RWPE2 (cell line): ENCODE data around the gene SCARB1.
A peak's percentile ranks its signal among the peaks of the same experiment; 100 is the strongest.

Experiments used
- ATAC-seq: fragments of 200-7000 bp; cut with Tn5 transposase; 3 replicates; pipeline ENCODE4 v1.9.1; 2021; ENCODE audit warnings: low read depth
- DNase-seq: peaks from one replicate; pipeline ENCODE4 v3.0.0-alpha.2; 2020; ENCODE audit warnings: low spot score
- H3K27ac ChIP-seq: fragments of 450-650 bp; 2 replicates; pipeline ENCODE4 v1.5.1; 2017; ENCODE audit warnings: mild to moderate bottlenecking; ENCODE audit not compliant: poor library complexity, severe bottlenecking
- H3K27me3 ChIP-seq: fragments of 250-450 bp; sonication (Bioruptor Pico); 2 replicates; pipeline ENCODE4 v1.5.1; 2021; ENCODE audit warnings: mild to moderate bottlenecking, moderate library complexity; ENCODE audit not compliant: insufficient read depth, poor library complexity, severe bottlenecking
- H3K36me3 ChIP-seq: fragments of 250-450 bp; sonication (Bioruptor Pico); 2 replicates; pipeline ENCODE4 v1.5.1; 2020; ENCODE audit warnings: low read depth, mild to moderate bottlenecking, moderate library complexity
- H3K4me1 ChIP-seq: fragments of 250-450 bp; sonication (Bioruptor Pico); 2 replicates; pipeline ENCODE4 v1.5.1; 2021; ENCODE audit warnings: mild to moderate bottlenecking, moderate library complexity; ENCODE audit not compliant: insufficient read depth, poor library complexity, severe bottlenecking
- H3K4me3 ChIP-seq: fragments of 250-450 bp; sonication (Bioruptor Pico); 2 replicates; pipeline ENCODE4 v1.5.1; 2021; ENCODE audit warnings: mild to moderate bottlenecking, moderate library complexity; ENCODE audit not compliant: severe bottlenecking
- H3K9me3 ChIP-seq: fragments of 250-450 bp; sonication (Bioruptor Pico); 2 replicates; pipeline ENCODE4 v1.5.1; 2021; ENCODE audit warnings: mild to moderate bottlenecking, moderate library complexity; ENCODE audit not compliant: severe bottlenecking
- TF ChIP-seq, protein P1 (sequence below): fragments of 450-650 bp; IDR thresholded peaks from one replicate; pipeline ENCODE4 v1.5.1; 2017; ENCODE audit warnings: mild to moderate bottlenecking, moderate library complexity; ENCODE audit not compliant: poor library complexity, severe bottlenecking

The SCARB1 gene

DNA sequence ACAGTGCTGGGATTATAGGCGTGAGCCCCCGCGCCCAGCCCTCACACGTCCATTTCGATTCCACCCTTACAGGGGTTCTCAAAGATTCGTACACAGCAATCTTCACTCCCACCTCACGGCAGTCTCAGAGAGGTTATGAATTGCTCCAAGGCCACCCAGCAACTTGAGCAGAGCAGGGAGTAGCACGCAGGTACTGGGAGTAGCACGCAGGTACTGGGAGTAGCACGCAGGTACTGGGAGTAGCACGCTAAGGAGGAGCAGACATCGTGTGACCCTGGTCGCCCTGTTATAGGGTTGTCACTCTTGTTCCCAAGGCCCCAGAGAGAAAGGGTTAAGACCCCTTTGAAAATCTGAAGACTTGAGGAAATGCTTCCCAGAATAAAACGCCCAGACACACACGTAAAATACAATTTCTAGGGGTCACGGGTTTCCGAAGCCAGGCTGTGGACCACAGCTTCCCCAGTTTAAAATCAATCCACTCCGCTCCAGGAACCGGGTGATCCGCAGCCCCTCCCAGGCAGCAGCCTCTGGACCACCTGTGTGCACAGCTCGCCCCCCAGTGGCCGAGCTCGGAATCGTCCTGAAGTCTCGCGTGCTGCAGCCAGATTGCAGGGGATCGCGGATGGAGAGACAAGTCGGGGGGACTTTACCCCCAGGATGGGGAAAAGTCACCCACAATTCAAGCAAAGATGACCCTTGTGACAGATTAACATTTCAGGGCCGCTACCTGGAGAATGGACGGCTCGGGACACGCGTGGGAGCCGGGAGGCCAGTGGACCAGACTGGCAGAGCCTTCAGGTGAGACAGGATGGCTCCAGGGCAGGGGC is 92.0 kb downstream of the SCARB1 start:
- peak; percentile 49; the same call in 2 of the 3 replicates for ATAC-seq
- TF ChIP-seq, protein P1, sequence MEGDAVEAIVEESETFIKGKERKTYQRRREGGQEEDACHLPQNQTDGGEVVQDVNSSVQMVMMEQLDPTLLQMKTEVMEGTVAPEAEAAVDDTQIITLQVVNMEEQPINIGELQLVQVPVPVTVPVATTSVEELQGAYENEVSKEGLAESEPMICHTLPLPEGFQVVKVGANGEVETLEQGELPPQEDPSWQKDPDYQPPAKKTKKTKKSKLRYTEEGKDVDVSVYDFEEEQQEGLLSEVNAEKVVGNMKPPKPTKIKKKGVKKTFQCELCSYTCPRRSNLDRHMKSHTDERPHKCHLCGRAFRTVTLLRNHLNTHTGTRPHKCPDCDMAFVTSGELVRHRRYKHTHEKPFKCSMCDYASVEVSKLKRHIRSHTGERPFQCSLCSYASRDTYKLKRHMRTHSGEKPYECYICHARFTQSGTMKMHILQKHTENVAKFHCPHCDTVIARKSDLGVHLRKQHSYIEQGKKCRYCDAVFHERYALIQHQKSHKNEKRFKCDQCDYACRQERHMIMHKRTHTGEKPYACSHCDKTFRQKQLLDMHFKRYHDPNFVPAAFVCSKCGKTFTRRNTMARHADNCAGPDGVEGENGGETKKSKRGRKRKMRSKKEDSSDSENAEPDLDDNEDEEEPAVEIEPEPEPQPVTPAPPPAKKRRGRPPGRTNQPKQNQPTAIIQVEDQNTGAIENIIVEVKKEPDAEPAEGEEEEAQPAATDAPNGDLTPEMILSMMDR, result peak; percentile 97
- H3K27ac ChIP-seq, result no peak overlapping the region
- no peaks in the 10 kb centered on the region for H3K9me3 ChIP-seq
- no peak for DNase-seq
- H3K27me3 ChIP-seq, result no peaks in the 10 kb centered on the region
- H3K4me1 ChIP-seq, result peaks cover 6% of the 10 kb centered on the region
- no peak overlapping the region for H3K4me3 ChIP-seq
- no peaks in the 10 kb centered on the region for H3K36me3 ChIP-seq

DNA sequence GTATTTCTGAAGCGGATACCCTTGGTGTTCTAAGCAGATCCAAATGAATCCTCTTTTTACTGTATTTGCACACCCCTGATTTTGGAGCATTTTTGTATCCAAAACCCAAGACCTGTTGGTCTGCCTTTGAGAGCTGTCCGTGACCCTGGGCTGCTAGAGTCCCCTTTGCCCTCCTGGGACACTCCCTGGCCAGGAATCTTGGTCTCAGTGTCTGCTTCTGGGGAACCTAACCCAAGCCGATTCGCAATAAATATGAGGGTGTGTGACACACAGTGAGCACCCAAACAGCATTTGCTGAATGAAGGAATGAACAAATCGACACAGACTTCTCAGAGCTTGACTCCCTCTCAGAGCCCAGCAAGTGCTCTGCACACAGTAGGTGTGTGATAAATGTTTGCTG is 92.9 kb downstream of the SCARB1 start:
- Histone ChIP-seq H3K4me3 (no peak overlapping the region), H3K36me3 (no peaks in the 10 kb centered on the region), H3K9me3 (no peaks in the 10 kb centered on the region), H3K27me3 (no peaks in the 10 kb centered on the region), H3K27ac (no peak overlapping the region), H3K4me1 (peaks cover 3% of the 10 kb centered on the region)
- ATAC-seq, result no peak
- DNase-seq, result no peak
- TF ChIP-seq, protein P1, result no peak

DNA sequence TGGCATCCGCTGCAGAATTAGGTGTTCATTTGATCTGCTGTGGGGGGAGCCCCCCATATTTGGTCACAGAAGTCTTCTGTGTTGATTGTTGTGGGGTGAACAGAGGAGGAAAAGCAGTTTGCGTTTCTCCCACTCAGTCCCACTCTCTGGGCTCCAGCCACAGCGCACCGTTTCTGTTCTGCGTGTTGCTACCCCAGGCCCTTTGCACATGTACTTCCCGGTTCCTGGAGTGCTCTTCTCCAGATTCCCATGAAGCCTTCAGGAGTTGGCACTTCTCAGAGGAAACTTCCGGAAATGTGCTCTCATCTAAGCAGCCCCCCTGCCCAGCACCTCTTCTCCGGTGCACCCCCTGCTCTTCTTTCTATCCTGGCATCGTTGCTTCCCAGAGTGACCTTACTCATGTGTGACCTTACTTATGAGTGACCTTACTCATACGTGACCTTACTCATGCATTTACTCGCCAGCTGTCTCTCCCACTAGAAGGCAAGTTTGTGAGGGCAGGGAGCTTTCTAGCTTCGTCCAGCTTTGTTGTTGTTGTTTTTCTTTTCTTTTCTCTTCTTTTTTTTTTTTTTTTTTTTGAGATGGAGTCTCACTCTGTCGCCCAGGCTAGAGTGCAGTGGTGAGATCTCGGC is 93.7 kb downstream of the SCARB1 start:
- ATAC-seq (no peak), DNase-seq (no peak)
- Histone ChIP-seq H3K9me3 (no peaks in the 10 kb centered on the region), H3K27ac (no peak overlapping the region), H3K36me3 (no peaks in the 10 kb centered on the region), H3K4me1 (peaks cover 3% of the 10 kb centered on the region), H3K27me3 (no peaks in the 10 kb centered on the region), H3K4me3 (no peak overlapping the region)
- TF ChIP-seq, protein P1, result no peak

DNA sequence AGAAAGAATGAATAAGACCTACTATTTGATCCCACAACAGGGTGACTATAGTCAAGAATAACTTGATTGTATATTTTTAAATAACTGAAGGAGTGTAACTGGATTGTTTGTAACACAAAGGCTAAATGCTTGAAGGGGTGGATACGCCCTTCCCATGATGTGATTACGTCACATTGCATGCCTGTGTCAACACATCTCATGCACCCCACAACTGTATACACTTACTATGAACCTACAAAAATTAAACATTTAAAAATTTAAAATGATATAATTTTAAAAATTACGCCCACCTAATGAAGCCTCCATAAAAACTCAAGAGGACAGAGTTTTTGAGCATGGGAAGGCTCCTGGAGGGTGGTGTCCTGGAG is 94.5 kb downstream of the SCARB1 start:
- Histone ChIP-seq H3K27me3 (no peaks in the 10 kb centered on the region), H3K9me3 (peaks cover 3% of the 10 kb centered on the region), H3K4me3 (no peak overlapping the region), H3K4me1 (peaks cover 3% of the 10 kb centered on the region), H3K27ac (no peak overlapping the region), H3K36me3 (no peaks in the 10 kb centered on the region)
- DNase-seq (no peak), ATAC-seq (no peak)
- TF ChIP-seq, protein P1, result no peak
